Sciatic nerve (tissue), 2 donors: ENCODE measurements around the gene PRDX3. TPM values are rescaled to one million over a fixed set of nuclear protein-coding genes. Genes with fewer than 3 reads are reported as not detected.
A peak's percentile ranks its signal among the peaks of the same experiment; 100 is the strongest.
"Not testable (repeated sequence)": the region's sequence is repeated elsewhere in the genome, so short reads cannot be mapped to it uniquely, and the experiment has no call there.

ENCODE experiments used
- ATAC-seq: fragments of 200-7000 bp; cut with Tn5 transposase; one replicate; pipeline ENCODE4 v1.9.1; 2020; ENCODE audit warnings: mild to moderate bottlenecking, moderate library complexity
- DNase-seq: peaks from one replicate; pipeline ENCODE4 v3.0.0-alpha.2; 2020; ENCODE audit warnings: low spot score
- intact Hi-C: fragments of 100-400 bp; cut with DNase I; formaldehyde crosslinking; loops from one replicate; pipeline ENCODE4 v1.14.2; 2022
- total RNA-seq: library from RNA; stranded (reverse); fragmentation: NEBNext Ultra II Directional; extraction: Animal tissue kit (Norgen Biotek cat#: 25700); gene quantifications from one replicate; pipeline ENCODE4 v1.2.1, GENCODE V29; 2021
- donor health status: DM: no; HTN: no; CAD: no.
- donor health status: DM: no; HTN: no; CAD: no.

Gene PRDX3
- total RNA-seq, 1 donor from 2014 or later, result 62.3 TPM

DNA sequence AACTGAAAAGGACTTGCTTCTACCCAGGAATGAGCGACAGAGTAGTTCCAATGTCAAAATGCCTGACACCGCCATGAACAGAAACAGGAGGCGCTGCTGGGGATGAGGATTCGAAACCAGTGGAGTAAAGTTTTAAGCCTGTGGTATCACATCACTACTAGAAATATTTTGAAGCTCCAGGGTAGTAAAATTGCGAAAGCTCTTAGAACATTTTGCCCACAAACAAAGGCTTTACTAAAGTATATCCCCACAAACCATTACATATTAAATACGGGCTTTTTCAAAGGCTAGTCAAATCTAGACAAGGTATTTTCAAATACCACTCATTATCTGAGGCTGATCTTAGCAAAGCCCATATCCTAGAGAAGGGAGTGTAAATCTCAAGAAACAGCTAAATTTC is 2.4 kb downstream of the PRDX3 start:
- DNase-seq (no peak), ATAC-seq (no peak)
- intact Hi-C loops, result no loop called here

- DNase-seq (no peak), ATAC-seq (no peak)
- intact Hi-C loops, result no loop called here
Measured at GRCh38 chr10:119174109-119174508, 4.5 kb downstream of the PRDX3 start.

GRCh38 chr10:119167041-119167440 is 11.6 kb downstream of the PRDX3 start:
- ATAC-seq (no peak), DNase-seq (peak; percentile 21)
- intact Hi-C loops, result no loop called here

DNA sequence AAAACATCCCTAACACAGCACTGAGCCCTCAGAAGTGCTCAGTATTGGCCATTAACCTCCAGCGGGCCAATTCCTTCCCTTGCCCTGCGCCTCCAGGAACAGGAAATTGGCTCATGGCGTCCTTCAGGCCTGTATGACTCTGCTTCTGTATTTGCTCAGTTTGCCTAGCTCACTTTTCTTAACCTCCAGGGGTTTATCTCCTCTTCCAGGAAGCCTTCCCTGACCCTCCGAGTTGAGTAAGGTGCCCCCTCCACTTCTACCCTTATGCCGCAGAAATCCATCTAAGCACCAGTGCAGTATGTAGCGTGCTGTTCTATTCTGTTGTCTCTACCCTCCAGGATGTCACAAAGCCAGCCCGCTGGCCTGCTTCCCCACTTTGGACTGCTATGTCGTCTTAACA is 12.0 kb downstream of the PRDX3 start:
- DNase-seq (peak; percentile 56), ATAC-seq (no peak)
- intact Hi-C loops, result no loop called here

GRCh38 chr10:119166118-119166500 is 12.5 kb downstream of the PRDX3 start:
- peak; percentile 12 for ATAC-seq
- no peak for DNase-seq

GRCh38 chr10:119165171-119166117 is 13.2 kb downstream of the PRDX3 start, which contains the start of gene SFXN4:
TSS of gene SFXN4 (minus strand) at chr10:119165714. CDS start at chr10:119165647, 67 bp downstream.
- intact Hi-C loops, result no loop called here
- ATAC-seq, result peak; percentile 95
- peak; percentile 85 for DNase-seq

More at GRCh38 chr10:119166118-119166500, 12.5 kb downstream of the PRDX3 start:
- intact Hi-C loops, result no loop called here

- intact Hi-C loops, result no loop called here
- DNase-seq (no peak), ATAC-seq (no peak)
Measured at GRCh38 chr10:119162452-119163092, 16.0 kb downstream of the PRDX3 start.

GRCh38 chr10:119161680-119162451 is 16.7 kb downstream of the PRDX3 start:
- ATAC-seq (no peak), DNase-seq (no peak)
- intact Hi-C loops, result no loop called here

GRCh38 chr10:119159332-119159731 is 19.3 kb downstream of the PRDX3 start:
- DNase-seq (peak; percentile 39), ATAC-seq (no peak)
- intact Hi-C loops, result no loop called here

GRCh38 chr10:119153661-119154060 is 25.0 kb downstream of the PRDX3 start:
- DNase-seq (no peak), ATAC-seq (no peak)
- intact Hi-C loops, result no loop called here

DNA sequence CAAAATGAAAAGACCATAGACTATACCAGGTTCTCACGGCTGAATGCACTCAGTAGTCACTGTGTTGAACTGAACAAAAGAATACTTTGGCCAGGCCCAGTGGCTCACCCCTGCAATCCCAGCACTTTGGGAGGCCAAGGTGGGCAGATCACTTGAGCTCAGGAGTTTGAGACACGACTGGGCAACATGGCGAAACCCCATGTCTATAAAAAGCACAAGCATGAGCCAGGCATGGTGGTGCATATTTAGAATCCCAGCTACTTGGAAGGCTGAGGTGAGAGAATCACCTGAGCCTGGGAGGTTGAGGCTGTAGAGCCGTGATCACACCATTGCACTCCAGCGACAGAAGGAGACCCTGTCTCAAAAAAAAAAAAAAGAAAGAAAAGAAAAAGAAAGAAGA is 25.6 kb downstream of the PRDX3 start:
- DNase-seq (no peak), ATAC-seq (no peak)
- intact Hi-C loops, result no loop called here

- ATAC-seq, DNase-seq, intact Hi-C loops: not testable (repeated sequence)
Measured at GRCh38 chr10:119151601-119152000, 27.0 kb downstream of the PRDX3 start.

DNA sequence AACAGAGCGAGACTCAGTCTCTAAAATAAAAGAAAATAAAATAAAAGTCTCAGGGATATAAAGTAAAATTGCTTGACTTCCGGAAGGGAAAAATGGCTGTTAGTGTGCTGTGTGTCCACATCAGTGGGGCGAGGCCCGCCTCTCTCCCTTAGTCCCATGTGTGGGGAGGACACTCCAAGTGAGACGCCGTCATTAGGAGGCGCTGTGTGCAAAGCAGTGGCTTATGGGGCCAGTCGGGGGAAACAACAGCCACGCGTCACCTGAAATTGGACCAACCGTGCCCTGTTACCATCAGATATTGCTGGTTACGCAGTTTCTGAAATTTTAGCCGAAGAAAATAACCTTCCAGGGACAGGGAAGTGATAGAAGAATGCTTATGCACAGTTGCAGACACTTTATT is 28.9 kb downstream of the PRDX3 start:
- DNase-seq, result no peak
- intact Hi-C loops, result no loop called here

DNA sequence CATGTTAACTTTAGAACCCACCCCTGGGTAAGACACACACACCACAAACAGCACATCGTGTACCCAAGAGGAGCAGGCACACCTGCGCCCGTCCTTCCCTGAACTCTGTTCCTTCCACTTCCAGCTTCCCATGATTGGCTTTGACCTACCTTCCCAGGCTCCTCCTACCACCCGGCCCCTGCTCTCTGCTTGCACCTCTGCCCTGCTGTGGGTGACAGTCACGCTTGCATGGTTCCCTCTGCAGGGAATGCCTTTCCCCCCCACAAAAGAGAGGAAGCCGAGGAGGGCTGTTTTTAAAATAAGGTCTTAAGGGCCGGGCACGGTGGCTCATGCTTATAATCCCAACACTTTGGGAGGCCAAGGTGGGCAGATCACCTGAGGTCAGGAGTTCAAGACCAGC is 29.5 kb downstream of the PRDX3 start:
- ATAC-seq, result no peak
- DNase-seq, result no peak
- intact Hi-C loops, result no loop called here

More for the DNA sequence above, 28.9 kb downstream of the PRDX3 start:
- ATAC-seq, result no peak

DNA sequence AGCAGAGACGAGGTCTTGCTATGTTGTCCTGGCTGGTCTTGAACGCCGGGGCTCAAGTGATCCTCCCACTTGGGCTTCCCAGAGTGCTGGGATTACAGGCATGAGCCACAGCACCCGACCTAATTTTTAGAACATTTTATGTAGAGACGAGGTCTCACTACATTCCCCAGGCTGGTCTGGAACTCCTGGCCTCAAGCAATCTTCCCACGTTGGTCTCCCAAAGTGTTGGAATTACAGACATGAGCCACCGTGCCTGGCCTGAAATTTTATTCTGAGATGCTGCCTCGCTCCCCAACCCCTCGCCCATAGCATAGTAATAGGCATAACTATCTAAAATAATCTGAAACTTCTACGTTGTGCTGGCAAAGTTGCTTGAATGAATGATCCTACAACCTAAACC is 35.0 kb downstream of the PRDX3 start:
- DNase-seq (no peak), ATAC-seq (no peak)
- intact Hi-C loops, result no loop called here

- DNase-seq, result no peak
- intact Hi-C loops, result no loop called here
- no peak for ATAC-seq
Measured at GRCh38 chr10:119140603-119141245, 37.9 kb downstream of the PRDX3 start.

- DNase-seq, result no peak
- peak; percentile 50 for ATAC-seq
- intact Hi-C loops, result no loop called here
Measured at GRCh38 chr10:119139464-119140067, 39.0 kb downstream of the PRDX3 start.
